Activated CD4-positive, alpha-beta T cell treated with anti-CD3 and anti-CD28 coated beads for 1 hour (primary cell): ENCODE results near the gene SCD.
"Not testable (repeated sequence)": the region's sequence is repeated elsewhere in the genome, so short reads cannot be mapped to it uniquely, and the experiment has no call there.

Experiments
- DNase-seq: peaks from one replicate; pipeline ENCODE4 v3.0.0-alpha.2; 2020

SCD gene

GRCh38 chr10:100362570-100363496 is 15.8 kb downstream of the SCD start:
- no peak for DNase-seq

- no peak for DNase-seq
Measured at GRCh38 chr10:100364175-100364574, 17.1 kb downstream of the SCD start.

GRCh38 chr10:100364735-100365391 is 17.8 kb downstream of the SCD start:
- DNase-seq: no peak

GRCh38 chr10:100368721-100369120 is 21.7 kb downstream of the SCD start:
- no peak for DNase-seq

- peak; percentile 21 for DNase-seq
Measured at GRCh38 chr10:100370714-100371481, 23.9 kb downstream of the SCD start.

GRCh38 chr10:100371482-100372027 is 24.5 kb downstream of the SCD start:
- no peak for DNase-seq

- no peak for DNase-seq
Measured at GRCh38 chr10:100372415-100373297, 25.6 kb downstream of the SCD start.

GRCh38 chr10:100373298-100374199 is 26.5 kb downstream of the SCD start:
- peak; percentile 64 for DNase-seq

- no peak for DNase-seq
Measured at GRCh38 chr10:100374200-100374655, 27.2 kb downstream of the SCD start.

- DNase-seq: not testable (repeated sequence)
Measured at GRCh38 chr10:100374677-100375353, 27.8 kb downstream of the SCD start.

GRCh38 chr10:100376656-100377055 is 29.6 kb downstream of the SCD start:
- not testable (repeated sequence) for DNase-seq

- DNase-seq: no peak
Measured at GRCh38 chr10:100377830-100378229, 30.8 kb downstream of the SCD start.

GRCh38 chr10:100380400-100380799 is 33.4 kb downstream of the SCD start:
- DNase-seq: no peak

GRCh38 chr10:100382553-100382952 is 35.5 kb downstream of the SCD start:
- no peak for DNase-seq

GRCh38 chr10:100383251-100383650 is 36.2 kb downstream of the SCD start:
- no peak for DNase-seq

- no peak for DNase-seq
Measured at GRCh38 chr10:100391163-100392002, 44.4 kb downstream of the SCD start.

GRCh38 chr10:100392686-100393003 is 45.6 kb downstream of the SCD start:
- DNase-seq: no peak

GRCh38 chr10:100395626-100396025 is 48.6 kb downstream of the SCD start:
- DNase-seq: no peak

GRCh38 chr10:100396605-100397004 is 49.6 kb downstream of the SCD start:
- no peak for DNase-seq
